GM06990 (cell line): ENCODE results near the gene BBS9.

Source experiments
- DNase-seq: peaks from one replicate; pipeline ENCODE4 v3.0.0-alpha.2; 2011; ENCODE audit not compliant: insufficient read length; ENCODE audit errors: extremely low read depth
- H3K27me3 ChIP-seq: replicated peaks from 2 replicates; pipeline ENCODE4 v1.6.0; 2011; ENCODE audit warnings: low read length; ENCODE audit not compliant: control insufficient read depth, insufficient read depth
- H3K36me3 ChIP-seq: 2 replicates; pipeline ENCODE4 v1.5.1; 2011; ENCODE audit warnings: low read length; ENCODE audit not compliant: control insufficient read depth, insufficient read depth
- H3K4me3 ChIP-seq: replicated peaks from 2 replicates; pipeline ENCODE4 v1.5.1; 2011; ENCODE audit warnings: low read depth, mild to moderate bottlenecking, control low read depth, low read length
- CTCF ChIP-seq: IDR thresholded peaks from 2 replicates; pipeline ENCODE4 v1.5.1; 2011; ENCODE audit warnings: low read length, control low read depth, mild to moderate bottlenecking, inconsistent platforms; ENCODE audit not compliant: insufficient read depth, poor library complexity, severe bottlenecking

The BBS9 gene

GRCh38 chr7:33111614-33112013 is 17.8 kb upstream of the BBS9 start:
- Histone ChIP-seq H3K4me3 (no peak overlapping the region), H3K36me3 (no peaks in the 10 kb centered on the region), H3K27me3 (no peaks in the 10 kb centered on the region)
- no peak for DNase-seq
- TF ChIP-seq CTCF = no peak

- no peaks in the 10 kb centered on the region for H3K27me3 ChIP-seq
Observed at GRCh38 chr7:33114976-33115375, 14.4 kb upstream of the BBS9 start.

GRCh38 chr7:33118383-33118782 is 11.0 kb upstream of the BBS9 start:
- no peaks in the 10 kb centered on the region for H3K36me3 ChIP-seq
- no peak for TF ChIP-seq CTCF
- no peak overlapping the region for H3K4me3 ChIP-seq
- no peaks in the 10 kb centered on the region for H3K27me3 ChIP-seq
- no peak for DNase-seq

More at GRCh38 chr7:33114976-33115375, 14.4 kb upstream of the BBS9 start:
- no peak for TF ChIP-seq CTCF
- no peaks in the 10 kb centered on the region for H3K36me3 ChIP-seq
- no peak for DNase-seq
- H3K4me3 ChIP-seq = no peak overlapping the region

- no peak for TF ChIP-seq CTCF
- no peaks in the 10 kb centered on the region for H3K27me3 ChIP-seq
- no peak overlapping the region for H3K4me3 ChIP-seq
- H3K36me3 ChIP-seq = no peaks in the 10 kb centered on the region
- DNase-seq = no peak
Observed at GRCh38 chr7:33127085-33127484, 2.3 kb upstream of the BBS9 start.

- H3K36me3 ChIP-seq = no peaks in the 10 kb centered on the region
- H3K27me3 ChIP-seq = no peaks in the 10 kb centered on the region
- no peak for TF ChIP-seq CTCF
- H3K4me3 ChIP-seq = peak overlapping the region; percentile 86
- no peak for DNase-seq
Observed at GRCh38 chr7:33128631-33128989, 754 bp upstream of the BBS9 start.

GRCh38 chr7:33129806-33130153 is 416 bp downstream of the BBS9 start:
- no peaks in the 10 kb centered on the region for H3K27me3 ChIP-seq
- H3K4me3 ChIP-seq = peak overlapping the region; percentile 86
- H3K36me3 ChIP-seq = no peaks in the 10 kb centered on the region
- DNase-seq = no peak
- TF ChIP-seq CTCF = no peak
